Airway epithelial cell (primary cell): Measurements from ENCODE around the gene POP7. TPM values are rescaled to one million over a fixed set of nuclear protein-coding genes. Genes with fewer than 3 reads are reported as not detected.

Experiments
- total RNA-seq: library from RNA; depleted of rRNA; stranded (reverse); fragments of >200 nt; gene quantifications from 2 replicates; pipeline ENCODE4 v1.2.3, GENCODE V29; 2015

POP7 gene
- 39.9 and 54.2 TPM in 2 replicates for total RNA-seq

GRCh38 chr7:100705753-100706671 is at the start of gene POP7:
Gene POP7 (plus strand): TSS chr7:100706121. CDS start chr7:100706831, 710 bp downstream.

GRCh38 chr7:100673302-100673941 is 32.5 kb upstream of the POP7 start, which contains the start of gene GNB2:
Gene GNB2 (plus strand): TSS chr7:100673740. CDS start chr7:100676266, 2,526 bp downstream.

DNA sequence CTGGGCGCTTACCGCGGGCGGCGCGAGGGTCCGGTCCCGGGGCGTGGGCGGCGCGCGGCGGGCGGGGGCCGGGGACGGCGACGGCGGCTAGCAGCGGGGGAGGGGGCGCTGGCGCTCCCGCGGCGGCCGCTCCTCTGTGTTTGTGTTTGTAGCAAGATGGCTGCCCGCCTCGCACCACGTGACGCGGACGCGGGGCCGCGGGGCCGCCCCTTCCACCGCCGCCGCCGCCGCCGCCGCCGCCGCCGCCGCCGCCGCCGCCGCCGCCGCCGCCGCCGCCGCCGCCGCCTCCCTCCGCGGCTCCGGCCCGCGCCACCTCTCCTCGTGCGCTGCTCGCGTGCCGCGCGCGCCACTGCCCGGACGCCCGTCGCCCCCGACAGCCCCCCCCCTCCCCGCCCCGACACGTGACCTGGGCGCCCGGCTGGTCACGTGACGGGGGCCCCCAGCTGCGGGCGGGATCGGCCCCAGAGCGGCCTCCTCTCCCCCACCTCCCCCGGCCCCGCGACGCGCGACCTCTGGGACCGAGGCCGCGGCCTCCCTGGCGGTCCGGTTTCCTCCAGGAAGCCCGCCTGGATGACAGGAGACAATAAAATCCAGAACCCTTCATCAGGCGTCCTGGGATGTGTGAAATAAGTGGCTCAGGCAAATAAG is 11.7 kb upstream of the POP7 start, which contains the start of gene GIGYF1:
Gene GIGYF1 (minus strand): TSS at position 153 of the 648 bp plus-strand sequence. CDS start 6,012 bp downstream, outside the sequence.

DNA sequence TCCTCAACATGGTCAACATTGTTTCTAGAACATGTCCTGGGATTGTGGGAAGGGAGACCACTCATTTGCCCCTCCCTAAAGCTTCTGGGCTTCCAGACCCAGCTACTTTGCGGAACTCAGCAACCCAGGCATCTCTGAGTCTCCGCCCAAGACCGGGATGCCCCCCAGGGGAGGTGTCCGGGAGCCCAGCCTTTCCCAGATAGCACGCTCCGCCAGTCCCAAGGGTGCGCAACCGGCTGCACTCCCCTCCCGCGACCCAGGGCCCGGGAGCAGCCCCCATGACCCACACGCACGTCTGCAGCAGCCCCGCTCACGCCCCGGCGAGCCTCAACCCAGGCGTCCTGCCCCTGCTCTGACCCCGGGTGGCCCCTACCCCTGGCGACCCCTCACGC is 14.4 kb downstream of the POP7 start, which contains the start of gene EPO:
Gene EPO (plus strand): TSS at position 190 of the 392 bp plus-strand sequence. CDS start 513 bp downstream, outside the sequence.

Other genes with a start within 250 kb of the POP7 start
- gene SPACDR, start 241.9 kb upstream of the POP7 start, total RNA-seq = 0.14 TPM in 1 of 2 replicates, not detected in the other
- 32.3 and 45.8 TPM in 2 replicates for gene TSC22D4, start 226.9 kb upstream of the POP7 start, total RNA-seq
- 0.65 and 2.1 TPM in 2 replicates for gene NYAP1, start 222.2 kb upstream of the POP7 start, total RNA-seq
- 11.7 and 13.3 TPM in 2 replicates for gene AGFG2, start 166.9 kb upstream of the POP7 start, total RNA-seq
- gene SAP25, start 132.2 kb upstream of the POP7 start, total RNA-seq = 0.35 TPM in 1 of 2 replicates, not detected in the other
- gene LRCH4, start 120.0 kb upstream of the POP7 start, total RNA-seq = 23.6 and 41.6 TPM in 2 replicates
- 0.21 and 0.28 TPM in 2 replicates for gene FBXO24, start 119.8 kb upstream of the POP7 start, total RNA-seq
- 4.6 and 7.0 TPM in 2 replicates for gene PCOLCE, start 103.8 kb upstream of the POP7 start, total RNA-seq
- 17.2 and 21.1 TPM in 2 replicates for gene MOSPD3, start 93.6 kb upstream of the POP7 start, total RNA-seq
- gene TFR2, start 64.6 kb upstream of the POP7 start, total RNA-seq = 0.05 and 0.71 TPM in 2 replicates
- not detected in 2 replicates for gene ACTL6B, start 49.7 kb upstream of the POP7 start, total RNA-seq
- 255 and 264 TPM in 2 replicates for gene GNB2, start 32.4 kb upstream of the POP7 start, total RNA-seq
- 7.4 and 9.7 TPM in 2 replicates for gene GIGYF1, start 11.9 kb upstream of the POP7 start, total RNA-seq
- not detected in 2 replicates for gene EPO, start 14.3 kb downstream of the POP7 start, total RNA-seq
- gene ZAN, start 27.5 kb downstream of the POP7 start, total RNA-seq = not detected in 2 replicates
- gene EPHB4, start 121.4 kb downstream of the POP7 start, total RNA-seq = 74.9 and 101 TPM in 2 replicates
- 12.2 and 20.5 TPM in 2 replicates for gene SLC12A9, start 146.6 kb downstream of the POP7 start, total RNA-seq
- gene TRIP6, start 161.3 kb downstream of the POP7 start, total RNA-seq = 166 and 169 TPM in 2 replicates
- gene SRRT, start 169.0 kb downstream of the POP7 start, total RNA-seq = 66.3 and 73.5 TPM in 2 replicates
- 3.0 and 3.5 TPM in 2 replicates for gene UFSP1, start 183.6 kb downstream of the POP7 start, total RNA-seq
- gene ACHE, start 189.8 kb downstream of the POP7 start, total RNA-seq = not detected in 2 replicates
- not detected in 2 replicates for gene MUC3A, start 243.4 kb downstream of the POP7 start, total RNA-seq